Stomach (tissue), 9 donors: ENCODE data around the gene BCAN. TPM values are rescaled to one million over a fixed set of nuclear protein-coding genes. Genes with fewer than 3 reads are reported as not detected.

Source experiments
- DNase-seq, 2 donors: peaks; one replicate each; pipeline versions ENCODE4 v3.0.0 to v3.0.0-alpha.2; 2013 to 2019
- H3K27ac ChIP-seq, 5 donors: fragments of 200-600 bp in 4 of 5; sonication (generic) in 4 of 5; one replicate each; pipeline ENCODE4 v1.5.1; 2013 to 2019; ENCODE audit warnings: mild to moderate bottlenecking in 1 of 5, moderate library complexity in 1 of 5
- H3K27me3 ChIP-seq, 3 donors: fragments of 200-600 bp; sonication (generic); one replicate each; pipeline ENCODE4 v1.5.1; 2017 to 2019; ENCODE audit warnings: mixed run types in 1 of 3
- H3K36me3 ChIP-seq, 4 donors: fragments of 200-600 bp; sonication (generic); 1 replicate in 3 of 4; 2 replicates in 1 of 4; pipeline ENCODE4 v1.5.1; 2016 to 2019
- H3K4me1 ChIP-seq, 4 donors: fragments of 200-600 bp; sonication (generic); one replicate each; pipeline ENCODE4 v1.5.1; 2016 to 2019
- H3K4me3 ChIP-seq, 4 donors: fragments of 200-600 bp; sonication (generic) in 3 of 4; one replicate each; pipeline ENCODE4 v1.5.1; 2016 to 2019; ENCODE audit warnings: mild to moderate bottlenecking in 1 of 4
- H3K9me3 ChIP-seq, 4 donors: fragments of 200-600 bp; sonication (generic); one replicate each; pipeline ENCODE4 v1.5.1; 2016 to 2019
- EP300 ChIP-seq: sonication (generic); formaldehyde crosslinking; IDR thresholded peaks from one replicate; pipeline ENCODE4 v1.6.1; 2017; ENCODE audit warnings: antibody characterized with exemption
- POLR2A ChIP-seq, 4 donors: fragments of 450-650 bp; IDR thresholded peaks; one replicate each; pipeline ENCODE4 v1.6.1; 2016; ENCODE audit warnings: antibody characterized with exemption in 4 of 4, control low read depth in 2 of 4, mild to moderate bottlenecking in 1 of 4, moderate library complexity in 1 of 4
- POLR2AphosphoS5 ChIP-seq, 3 donors: sonication (generic); formaldehyde crosslinking; IDR thresholded peaks; one replicate each; pipeline ENCODE4 v1.6.1; 2016; ENCODE audit warnings: antibody characterized with exemption in 3 of 3
- WGBS, 5 donors: extraction: QIAGEN DNeasy Blood & Tissue Kit in 3 of 5; methylation state at CpG; one replicate each; pipeline versions ENCODE4 v1.1.5 to v1.1.7; 2013 to 2018; 5-methylcytosine and 5-hydroxymethylcytosine counted together
- intact Hi-C: fragments of 100-400 bp; cut with DNase I; formaldehyde crosslinking; loops from one replicate; pipeline ENCODE4 v1.15.1; 2023; ENCODE audit warnings: low total_unique reads
- polyA plus RNA-seq, 3 donors: library from polyadenylated mRNA; stranded (reverse); fragments of 200-250 nt; gene quantifications; one replicate each; pipeline ENCODE4 v1.2.3, GENCODE V29; 2013
- total RNA-seq, 5 donors: library from RNA; depleted of rRNA; stranded (reverse); fragments of >200 nt; gene quantifications; one replicate each; pipeline versions ENCODE4 v1.1.0 to v1.2.3, GENCODE V29; 2014 to 2016
- TF ChIP-seq, protein P1 (sequence below), 7 experiments: fragments of 450-650 bp in 4 of 7; fragments of 200-600 bp in 3 of 7; sonication (generic) in 3 of 7; IDR thresholded peaks; one replicate each; pipeline ENCODE4 v1.5.1; 2016 to 2019; ENCODE audit warnings: antibody characterized with exemption in 7 of 7, control low read depth in 2 of 7, mild to moderate bottlenecking in 1 of 7
- donor health status: healthy with polysubstance abuse.
- donor health status: Bipolar disorder and iron deficiency.
- donor health status: healthy.

The BCAN gene
- total and polyA plus RNA-seq, 8 donors, result 0.05 to 39.7 (median 5.7) TPM; not detected in 5

DNA sequence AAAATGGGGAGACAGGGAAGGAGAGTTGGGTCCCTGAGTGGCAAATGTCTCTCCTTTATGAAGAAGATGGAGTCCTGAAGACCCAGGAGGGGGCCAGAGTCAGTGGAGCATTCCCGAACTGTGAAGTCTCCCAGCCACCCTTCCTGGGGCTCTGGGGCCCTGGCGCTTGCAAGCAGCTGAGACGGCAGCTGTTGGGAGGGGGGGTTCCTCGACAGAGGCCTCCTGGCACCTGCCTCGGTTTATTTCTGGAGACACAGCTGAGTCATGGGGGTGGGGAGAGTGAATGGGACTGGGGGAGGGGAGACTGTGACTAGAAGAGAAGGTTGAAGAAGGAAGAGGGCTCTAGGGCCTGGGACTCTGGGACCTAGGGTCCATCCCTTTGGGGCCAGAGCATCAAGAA, 21.3 kb downstream of the BCAN start:
- Histone ChIP-seq H3K4me3 (no peak overlapping the region), H3K27ac (peak overlapping the region in 4 of 5 donors; percentile 67 to 88 (median 84)), H3K27me3 (peaks cover 0 to 10% (median 0%) of the 10 kb centered on the region in 3 donors), H3K4me1 (peaks cover 52 to 94% (median 80%) of the 10 kb centered on the region in 4 donors), H3K36me3 (no peaks in the 10 kb centered on the region), H3K9me3 (no peaks in the 10 kb centered on the region)
- 31 to 60% (median 45%) methylated on average over 5 of the region's 5 CpGs for WGBS, 5 donors
- peak in 1 of 2 donors; percentile 71 for DNase-seq
- intact Hi-C loops, result no loop called here
- TF ChIP-seq, protein P1, sequence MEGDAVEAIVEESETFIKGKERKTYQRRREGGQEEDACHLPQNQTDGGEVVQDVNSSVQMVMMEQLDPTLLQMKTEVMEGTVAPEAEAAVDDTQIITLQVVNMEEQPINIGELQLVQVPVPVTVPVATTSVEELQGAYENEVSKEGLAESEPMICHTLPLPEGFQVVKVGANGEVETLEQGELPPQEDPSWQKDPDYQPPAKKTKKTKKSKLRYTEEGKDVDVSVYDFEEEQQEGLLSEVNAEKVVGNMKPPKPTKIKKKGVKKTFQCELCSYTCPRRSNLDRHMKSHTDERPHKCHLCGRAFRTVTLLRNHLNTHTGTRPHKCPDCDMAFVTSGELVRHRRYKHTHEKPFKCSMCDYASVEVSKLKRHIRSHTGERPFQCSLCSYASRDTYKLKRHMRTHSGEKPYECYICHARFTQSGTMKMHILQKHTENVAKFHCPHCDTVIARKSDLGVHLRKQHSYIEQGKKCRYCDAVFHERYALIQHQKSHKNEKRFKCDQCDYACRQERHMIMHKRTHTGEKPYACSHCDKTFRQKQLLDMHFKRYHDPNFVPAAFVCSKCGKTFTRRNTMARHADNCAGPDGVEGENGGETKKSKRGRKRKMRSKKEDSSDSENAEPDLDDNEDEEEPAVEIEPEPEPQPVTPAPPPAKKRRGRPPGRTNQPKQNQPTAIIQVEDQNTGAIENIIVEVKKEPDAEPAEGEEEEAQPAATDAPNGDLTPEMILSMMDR (IDR thresholded peaks at IDR 0.05), result no peak
- TF ChIP-seq POLR2A (IDR thresholded peaks at IDR 0.05), result no peak
- no peak for TF ChIP-seq EP300
- TF ChIP-seq POLR2AphosphoS5 (IDR thresholded peaks at IDR 0.05), result no peak

DNA sequence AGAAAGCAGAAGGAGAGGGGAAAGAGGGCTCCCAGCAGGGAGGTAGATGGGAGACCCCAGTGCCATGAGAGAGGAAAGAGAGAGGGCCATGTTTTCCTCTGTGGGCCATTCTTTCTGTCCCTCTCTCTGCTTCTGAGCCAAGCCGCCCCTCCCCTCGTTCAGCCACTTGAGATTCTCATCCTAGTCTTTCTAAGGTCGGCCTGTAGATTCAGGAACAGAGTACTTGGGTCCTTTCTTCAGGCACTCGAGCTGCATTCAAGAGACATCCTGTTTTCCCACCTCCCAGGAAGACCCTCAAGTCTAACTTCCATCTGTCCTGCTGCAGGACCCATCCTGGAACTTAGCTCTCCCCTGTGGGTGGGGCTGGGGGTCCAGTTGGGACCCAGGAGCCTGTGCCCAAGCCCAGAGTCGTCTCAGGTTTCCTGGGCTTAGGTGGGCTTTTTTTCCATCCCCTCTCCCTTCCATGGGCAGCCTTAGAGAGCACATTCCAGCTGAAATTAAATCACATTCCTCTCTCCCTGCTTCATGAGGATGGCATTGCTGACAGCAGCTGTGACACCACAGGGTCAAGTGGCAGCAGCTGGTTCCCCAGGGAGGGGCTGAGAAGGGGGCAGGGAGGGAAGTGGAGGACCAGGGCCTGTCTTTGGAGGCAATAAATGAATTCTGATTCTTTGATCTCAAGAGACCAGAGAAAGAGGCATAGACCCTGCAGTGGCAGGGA, 22.3 kb downstream of the BCAN start:
- WGBS, 5 donors, result 44 to 58% (median 53%) methylated on average over 5 of the region's 5 CpGs
- peak in 1 of 2 donors; percentile 43 for DNase-seq
- Histone ChIP-seq H3K27me3 (peaks cover 0 to 5% (median 0%) of the 10 kb centered on the region in 3 donors), H3K36me3 (no peaks in the 10 kb centered on the region), H3K4me3 (no peak overlapping the region), H3K9me3 (no peaks in the 10 kb centered on the region), H3K4me1 (peaks cover 52 to 100% (median 83%) of the 10 kb centered on the region in 4 donors), H3K27ac (peak overlapping the region; percentile 31 to 88 (median 82))
- intact Hi-C loops, result no loop called here
- no peak for TF ChIP-seq POLR2AphosphoS5 (IDR thresholded peaks at IDR 0.05)

DNA sequence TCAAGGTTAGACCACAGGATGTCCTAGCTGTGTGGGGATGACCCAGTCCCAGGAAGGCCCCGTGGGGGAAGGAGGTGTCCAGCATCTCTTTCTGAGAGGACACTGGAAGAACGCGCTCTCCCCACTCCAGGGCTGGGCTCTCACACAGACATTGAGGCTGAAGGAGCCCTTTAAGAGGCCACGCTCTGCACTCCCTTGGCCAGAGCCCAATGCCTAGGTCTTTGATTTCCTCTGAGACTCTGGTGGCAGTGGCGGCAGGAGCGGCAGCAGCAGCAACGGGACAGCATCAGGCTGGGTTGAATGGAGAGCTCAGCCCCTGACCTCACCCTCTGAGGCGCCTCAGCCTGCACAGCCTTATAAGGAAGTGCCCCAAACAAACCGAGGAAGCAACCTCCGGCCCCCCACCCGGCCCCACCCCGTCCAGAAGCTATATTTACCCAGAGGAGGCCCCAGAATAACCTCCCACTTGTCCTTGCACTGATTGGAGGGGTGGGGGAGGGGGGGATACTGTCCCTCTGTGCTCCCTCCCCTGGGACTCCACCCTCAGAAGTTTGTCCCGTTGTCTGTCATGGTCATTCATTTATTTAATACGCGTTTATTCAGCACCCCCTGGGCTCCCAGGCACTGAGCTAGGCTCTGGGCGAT, 23.0 kb downstream of the BCAN start:
- peak overlapping the region; percentile 31 to 88 (median 82) for H3K27ac ChIP-seq
- H3K9me3 ChIP-seq, result no peaks in the 10 kb centered on the region
- peaks cover 46 to 94% (median 77%) of the 10 kb centered on the region in 4 donors for H3K4me1 ChIP-seq
- peaks cover 0 to 9% (median 0%) of the 10 kb centered on the region in 3 donors for H3K27me3 ChIP-seq
- TF ChIP-seq, protein P1 (IDR thresholded peaks at IDR 0.05), result no peak
- TF ChIP-seq EP300 (no peak), POLR2AphosphoS5 (IDR thresholded peaks at IDR 0.05) (no peak), POLR2A (IDR thresholded peaks at IDR 0.05) (no peak)
- H3K36me3 ChIP-seq, result no peaks in the 10 kb centered on the region
- 20 to 27% (median 24%) methylated on average over 15 to 16 of the region's 16 CpGs for WGBS, 5 donors
- H3K4me3 ChIP-seq, result no peak overlapping the region
- intact Hi-C loops, result no loop called here
- peak in 1 of 2 donors; percentile 79 for DNase-seq

DNA sequence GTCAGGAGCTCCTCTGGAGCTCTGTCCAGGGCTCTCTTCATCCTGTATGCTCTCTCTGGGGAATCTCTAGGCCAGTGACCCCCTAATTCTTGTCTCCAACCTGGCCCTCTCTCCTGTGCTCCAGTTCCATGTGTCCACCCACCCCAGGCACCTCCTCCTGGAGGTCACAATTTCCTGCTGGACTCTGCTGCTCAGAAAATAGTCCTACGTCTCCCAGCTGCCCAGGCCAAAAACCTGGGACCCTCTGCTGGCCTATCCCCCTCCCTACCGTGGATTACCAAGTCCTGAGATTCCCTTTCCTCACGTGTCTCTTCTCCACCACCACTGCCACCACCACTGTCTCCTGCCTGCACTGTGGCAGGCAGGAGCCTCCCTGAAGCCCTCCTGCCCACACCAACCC, 23.6 kb downstream of the BCAN start:
- Histone ChIP-seq H3K27me3 (peaks cover 0 to 16% (median 0%) of the 10 kb centered on the region in 3 donors), H3K4me1 (peaks cover 42 to 87% (median 70%) of the 10 kb centered on the region in 4 donors), H3K9me3 (no peaks in the 10 kb centered on the region), H3K4me3 (no peak overlapping the region), H3K36me3 (no peaks in the 10 kb centered on the region), H3K27ac (peak overlapping the region in 4 of 5 donors; percentile 63 to 88 (median 84))
- no peak for TF ChIP-seq POLR2A (IDR thresholded peaks at IDR 0.05)
- TF ChIP-seq EP300, result no peak
- TF ChIP-seq, protein P1 (IDR thresholded peaks at IDR 0.05), result no peak
- TF ChIP-seq POLR2AphosphoS5 (IDR thresholded peaks at IDR 0.05), result no peak
- WGBS, 5 donors, result 46 to 66% (median 57%) methylated on average over 3 of the region's 3 CpGs
- intact Hi-C loops, result no loop called here
- no peak for DNase-seq
